ENCODE data around the gene SLC25A47. TPM values are rescaled to one million over a fixed set of nuclear protein-coding genes. Genes with fewer than 3 reads are reported as not detected.

Gene SLC25A47
- total and polyA plus RNA-seq, 9 of the 15 experiments (the other 6 are each of a cell fraction or from before 2014, with no cell fraction given): 0.09 to 0.23 (median 0.22) TPM; not detected in 6

GRCh38 chr14:100289916-100290606 is 33.1 kb upstream of the SLC25A47 start:
- in situ Hi-C loops (cut with MboI) (no loop called here), intact Hi-C loops (cut with micrococcal nuclease) (no loop called here)
- Histone ChIP-seq H3K9ac (ENCODE audit: insufficient read depth in 1 of 2, low read depth in 2 of 2, low read length in 2 of 2) (peak overlapping the region in 1 of 2 experiments; percentile 26; a peak in 2 of 4 replicates), H4K20me1 (replicated peaks; ENCODE audit: control insufficient read depth, insufficient read depth, low read length) (no peaks in the 10 kb centered on the region), H2AFZ (ENCODE audit: low read depth, low read length) (no peak overlapping the region), H3K4me2 (ENCODE audit: insufficient read depth, low read length) (no peak overlapping the region), H3K4me3 (no peak overlapping the region), H3K9me3 (replicated peaks; ENCODE audit: control insufficient read depth, insufficient read depth, low read depth, low read length) (no peaks in the 10 kb centered on the region), H3K4me1 (replicated peaks in 1 of 2; ENCODE audit: control insufficient read depth in 2 of 2, insufficient read depth in 2 of 2, low read length in 2 of 2) (peaks cover 3 to 33% of the 10 kb centered on the region in 2 experiments; a peak in 3 of 5 replicates), H3K27me3 (ENCODE audit: control insufficient read depth in 2 of 2, insufficient read depth in 2 of 2, low read length in 2 of 2) (no peaks in the 10 kb centered on the region), H3K79me2 (ENCODE audit: control insufficient read depth, insufficient read depth, low read length) (no peaks in the 10 kb centered on the region), H3K9me1 (ENCODE audit: control insufficient read depth, insufficient read depth, low read length) (no peaks in the 10 kb centered on the region), H3K36me3 (ENCODE audit: control insufficient read depth, insufficient read depth, low read length) (no peaks in the 10 kb centered on the region), H3K27ac (ENCODE audit: extremely low read depth, low read depth, low read length) (no peak overlapping the region)
- TF ChIP-seq PHB (CRISPR knock-in tag; IDR thresholded peaks at IDR 0.05) (no peak), TBL1XR1 (IDR thresholded peaks at IDR 0.05; ENCODE audit: low read length in 2 of 2) (no peak), CREBBP (IDR thresholded peaks at IDR 0.05; ENCODE audit: low read depth, low read length) (no peak), VEZF1 (CRISPR knock-in tag; IDR thresholded peaks at IDR 0.05) (no peak), KLF1 (tag; IDR thresholded peaks at IDR 0.05) (no peak), ZNF449 (CRISPR knock-in tag; IDR thresholded peaks at IDR 0.05) (no peak), CAMTA2 (CRISPR knock-in tag; conservative IDR thresholded peaks at IDR 0.05) (no peak), CBFA2T3 (IDR thresholded peaks at IDR 0.05) (no peak), MTF1 (CRISPR knock-in tag; IDR thresholded peaks at IDR 0.05; ENCODE audit: borderline replicate concordance) (no peak), LCOR (CRISPR knock-in tag; IDR thresholded peaks at IDR 0.05) (no peak)
- FAIRE-seq (no peak), ATAC-seq (no peak), DNase-seq (ENCODE audit: extremely low read depth in 1 of 4, low spot score in 3 of 4) (no peak)
- POLR2A ChIA-PET: no interaction called here
- CTCF ChIA-PET (ENCODE audit: low intra/inter-chr PET ratio): no interaction called here
- WGBS (ENCODE audit: insufficient coverage, low coverage, missing lambda C conversion rate): 56% methylated on average over 8 of the region's 9 CpGs
- BruUV-seq (replicated peaks): no TSS peak

Measured in K562 (cell line).